C4-2B (cell line): ENCODE data around the gene IFT52.
"Not testable (repeated sequence)": the region's sequence is repeated elsewhere in the genome, so short reads cannot be mapped to it uniquely, and the experiment has no call there.

Experiments
- ZFX ChIP-seq: fragments of 450-650 bp; IDR thresholded peaks from 2 replicates; pipeline ENCODE4 v1.6.1; 2017
- TF ChIP-seq, protein P1 (sequence below): fragments of 450-650 bp; conservative IDR thresholded peaks from 2 replicates; pipeline ENCODE4 v1.5.1; 2017; ENCODE audit warnings: mild to moderate bottlenecking

GRCh38 chr20:43588526-43588925, 2.2 kb upstream of the IFT52 start:
- TF ChIP-seq, protein P1, sequence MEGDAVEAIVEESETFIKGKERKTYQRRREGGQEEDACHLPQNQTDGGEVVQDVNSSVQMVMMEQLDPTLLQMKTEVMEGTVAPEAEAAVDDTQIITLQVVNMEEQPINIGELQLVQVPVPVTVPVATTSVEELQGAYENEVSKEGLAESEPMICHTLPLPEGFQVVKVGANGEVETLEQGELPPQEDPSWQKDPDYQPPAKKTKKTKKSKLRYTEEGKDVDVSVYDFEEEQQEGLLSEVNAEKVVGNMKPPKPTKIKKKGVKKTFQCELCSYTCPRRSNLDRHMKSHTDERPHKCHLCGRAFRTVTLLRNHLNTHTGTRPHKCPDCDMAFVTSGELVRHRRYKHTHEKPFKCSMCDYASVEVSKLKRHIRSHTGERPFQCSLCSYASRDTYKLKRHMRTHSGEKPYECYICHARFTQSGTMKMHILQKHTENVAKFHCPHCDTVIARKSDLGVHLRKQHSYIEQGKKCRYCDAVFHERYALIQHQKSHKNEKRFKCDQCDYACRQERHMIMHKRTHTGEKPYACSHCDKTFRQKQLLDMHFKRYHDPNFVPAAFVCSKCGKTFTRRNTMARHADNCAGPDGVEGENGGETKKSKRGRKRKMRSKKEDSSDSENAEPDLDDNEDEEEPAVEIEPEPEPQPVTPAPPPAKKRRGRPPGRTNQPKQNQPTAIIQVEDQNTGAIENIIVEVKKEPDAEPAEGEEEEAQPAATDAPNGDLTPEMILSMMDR: not testable (repeated sequence)
- TF ChIP-seq ZFX: not testable (repeated sequence)
